GM12875 (cell line): Measurements from ENCODE around the gene SHISA6.

Experiments
- H3K4me3 ChIP-seq: one replicate; pipeline ENCODE4 v1.5.1; 2011; ENCODE audit warnings: low read depth, low read length, control low read depth
- TF ChIP-seq, protein P1 (sequence below): IDR thresholded peaks from 2 replicates; pipeline ENCODE4 v1.5.1; 2011; ENCODE audit warnings: low read depth, mild to moderate bottlenecking, control low read depth, inconsistent platforms, low read length, moderate library complexity, borderline replicate concordance; ENCODE audit not compliant: insufficient read depth

SHISA6 gene

DNA sequence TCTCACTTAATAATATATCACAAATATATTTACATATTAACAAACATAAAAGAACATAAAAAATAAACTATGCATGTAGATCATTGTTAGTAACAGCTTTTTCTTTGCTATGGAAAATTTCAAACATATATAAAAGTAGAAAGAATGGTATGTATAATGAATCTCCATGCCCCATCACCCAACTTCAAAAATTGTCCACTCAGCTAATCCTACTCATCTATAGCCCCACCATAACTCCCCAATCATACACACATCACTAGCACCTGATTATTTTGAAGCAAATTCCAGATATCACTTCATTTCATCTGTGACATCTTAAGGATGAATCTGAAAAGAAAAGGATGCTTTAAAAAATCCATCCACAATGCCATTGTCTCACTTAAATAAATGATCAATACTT lies 46.8 kb downstream of the SHISA6 start:
- no peak overlapping the region for H3K4me3 ChIP-seq
- TF ChIP-seq, protein P1, sequence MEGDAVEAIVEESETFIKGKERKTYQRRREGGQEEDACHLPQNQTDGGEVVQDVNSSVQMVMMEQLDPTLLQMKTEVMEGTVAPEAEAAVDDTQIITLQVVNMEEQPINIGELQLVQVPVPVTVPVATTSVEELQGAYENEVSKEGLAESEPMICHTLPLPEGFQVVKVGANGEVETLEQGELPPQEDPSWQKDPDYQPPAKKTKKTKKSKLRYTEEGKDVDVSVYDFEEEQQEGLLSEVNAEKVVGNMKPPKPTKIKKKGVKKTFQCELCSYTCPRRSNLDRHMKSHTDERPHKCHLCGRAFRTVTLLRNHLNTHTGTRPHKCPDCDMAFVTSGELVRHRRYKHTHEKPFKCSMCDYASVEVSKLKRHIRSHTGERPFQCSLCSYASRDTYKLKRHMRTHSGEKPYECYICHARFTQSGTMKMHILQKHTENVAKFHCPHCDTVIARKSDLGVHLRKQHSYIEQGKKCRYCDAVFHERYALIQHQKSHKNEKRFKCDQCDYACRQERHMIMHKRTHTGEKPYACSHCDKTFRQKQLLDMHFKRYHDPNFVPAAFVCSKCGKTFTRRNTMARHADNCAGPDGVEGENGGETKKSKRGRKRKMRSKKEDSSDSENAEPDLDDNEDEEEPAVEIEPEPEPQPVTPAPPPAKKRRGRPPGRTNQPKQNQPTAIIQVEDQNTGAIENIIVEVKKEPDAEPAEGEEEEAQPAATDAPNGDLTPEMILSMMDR = no peak

DNA sequence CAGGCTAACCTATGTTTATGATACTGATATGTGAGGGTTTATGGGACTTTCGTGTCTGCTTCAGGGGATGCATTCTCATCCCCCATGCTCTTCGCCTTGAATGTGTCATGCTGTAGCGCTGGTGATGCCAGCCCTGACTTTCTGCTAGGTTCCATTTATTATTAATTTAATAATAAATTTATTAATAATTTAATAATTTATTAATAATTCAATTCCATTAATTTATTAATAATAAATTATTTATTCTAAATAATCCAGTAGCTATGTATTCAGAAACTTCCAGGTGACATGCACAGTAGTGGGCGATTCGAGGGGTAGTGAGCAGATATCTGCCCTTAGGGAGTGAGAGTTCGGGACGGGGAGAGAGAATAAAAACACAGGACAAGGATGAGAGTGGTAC lies 49.8 kb downstream of the SHISA6 start:
- no peak overlapping the region for H3K4me3 ChIP-seq
- TF ChIP-seq, protein P1 = no peak

DNA sequence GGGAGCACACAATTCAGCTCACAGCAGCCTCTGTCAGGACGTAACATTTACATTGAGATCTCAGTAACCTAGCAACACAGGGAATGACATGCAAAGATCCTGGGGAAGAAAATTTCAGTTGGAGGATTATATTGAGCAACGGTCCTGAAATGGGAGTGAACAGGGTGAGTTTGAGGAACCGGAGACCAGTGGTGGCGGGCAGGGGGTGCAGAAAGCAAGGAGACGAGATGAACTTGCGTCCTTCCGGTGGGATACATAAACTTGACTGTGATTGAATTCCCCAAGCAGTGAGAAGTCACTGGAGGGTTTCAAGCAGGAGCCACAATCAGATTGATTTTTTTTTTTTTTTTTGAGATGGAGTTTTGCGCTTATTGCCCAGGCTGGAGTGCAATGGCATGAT lies 51.5 kb downstream of the SHISA6 start:
- TF ChIP-seq, protein P1 = no peak
- no peak overlapping the region for H3K4me3 ChIP-seq

DNA sequence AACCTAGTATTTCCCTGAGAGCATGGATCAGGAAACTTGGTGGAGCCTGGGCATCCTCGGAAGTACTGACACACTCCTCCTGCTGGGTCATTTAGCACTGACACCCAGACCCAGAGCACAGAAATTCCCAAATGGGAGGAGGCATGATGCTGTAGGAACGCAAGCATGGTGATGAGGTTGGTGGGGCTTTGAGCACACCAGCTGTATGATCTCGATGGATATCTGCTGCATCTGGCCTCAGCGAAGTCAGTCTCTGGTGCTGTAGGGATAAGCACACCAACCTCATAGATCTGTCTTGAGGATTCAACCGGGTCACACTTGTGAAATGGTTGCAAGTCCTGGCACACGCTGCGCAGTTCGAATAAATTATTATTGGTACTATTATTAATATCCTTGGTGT lies 52.5 kb downstream of the SHISA6 start:
- H3K4me3 ChIP-seq = no peak overlapping the region
- TF ChIP-seq, protein P1 = no peak

DNA sequence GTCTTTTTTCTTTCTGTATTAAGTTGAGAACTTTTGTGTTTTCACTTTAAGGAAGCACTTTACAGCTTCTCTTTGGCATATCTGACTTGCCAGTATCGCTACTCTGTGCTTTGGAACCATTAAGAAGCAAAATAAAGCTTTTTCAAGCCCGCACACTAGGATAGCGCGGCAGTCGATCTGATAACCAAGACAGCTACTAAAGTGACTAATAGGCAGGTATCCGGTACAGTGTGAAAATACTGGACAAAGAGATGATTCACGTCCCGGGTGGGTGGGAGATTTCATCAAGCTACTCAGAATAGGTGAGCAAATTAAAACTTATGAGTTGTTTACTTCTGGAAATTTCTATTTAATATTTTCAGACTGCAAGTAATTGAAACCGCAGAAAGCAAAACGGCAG lies 53.8 kb downstream of the SHISA6 start:
- no peak overlapping the region for H3K4me3 ChIP-seq
- TF ChIP-seq, protein P1 = no peak

DNA sequence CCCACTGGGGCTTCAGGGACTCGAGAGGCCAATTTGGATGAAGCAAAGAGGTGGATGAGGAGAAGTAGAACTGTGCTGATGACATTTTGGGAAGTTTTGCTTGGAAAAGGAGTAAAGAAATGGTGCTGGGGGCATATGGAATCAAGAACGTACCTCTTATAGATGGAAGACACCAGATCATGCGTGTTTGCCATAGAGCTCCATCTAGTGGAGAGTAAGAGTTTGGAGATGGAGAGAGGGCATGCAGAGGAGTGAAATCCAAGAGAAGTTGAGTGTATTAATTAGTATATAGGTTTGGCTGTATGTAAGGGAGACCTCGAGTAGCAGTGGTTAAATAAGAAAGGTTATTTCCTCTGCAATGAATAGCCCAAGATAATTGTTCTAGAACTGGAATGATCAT lies 56.0 kb downstream of the SHISA6 start:
- no peak overlapping the region for H3K4me3 ChIP-seq
- TF ChIP-seq, protein P1 = no peak

DNA sequence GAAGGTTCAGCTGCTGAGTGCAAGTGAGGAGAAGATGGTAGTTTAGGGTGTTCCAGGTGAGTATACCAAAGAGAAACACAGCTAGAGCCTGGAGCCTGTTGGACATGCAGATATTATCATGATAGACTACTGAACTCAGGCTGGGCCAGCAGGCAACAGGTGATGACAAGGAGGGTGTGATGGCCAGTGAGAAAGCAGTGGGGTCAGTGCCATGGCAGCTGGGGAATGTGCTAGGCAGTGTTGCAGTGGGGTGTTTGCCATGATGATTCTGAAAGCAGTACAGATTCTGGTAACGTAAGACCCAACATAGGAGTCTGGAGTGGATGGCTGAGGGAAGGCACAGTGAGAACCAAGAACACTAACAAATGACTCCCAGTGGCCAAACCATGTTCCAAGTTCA lies 57.4 kb downstream of the SHISA6 start:
- TF ChIP-seq, protein P1 = no peak
- no peak overlapping the region for H3K4me3 ChIP-seq
